Activated T-helper 1 cell treated with anti-CD3 and anti-CD28 coated beads, Interleukin-12 subunit alpha, Interleukin-12 subunit beta, Interleukin-2, Interleukin-4 antibody, amounts not matched to agents 30 ng/mL and 10 ng/mL and 1 ng/mL, durations not matched to agents 14 hours and 24 hours and 36 hours (primary cell): Measurements from ENCODE around the gene MEI4. TPM values are rescaled to one million over a fixed set of nuclear protein-coding genes. Genes with fewer than 3 reads are reported as not detected.
"Not testable (repeated sequence)": the region's sequence is repeated elsewhere in the genome, so short reads cannot be mapped to it uniquely, and the experiment has no call there.

ENCODE experiments used
- DNase-seq: peaks from one replicate; pipeline ENCODE4 v3.0.0; 2021; ENCODE audit warnings: low spot score
- H3K27ac Mint-ChIP-seq: one replicate; pipeline ENCODE4 v1.8.0; 2021; ENCODE audit warnings: mild to moderate bottlenecking, mixed read lengths
- H3K27me3 Mint-ChIP-seq: one replicate; pipeline ENCODE4 v1.8.0; 2022; ENCODE audit warnings: mild to moderate bottlenecking, moderate library complexity, mixed read lengths; ENCODE audit not compliant: insufficient read depth
- H3K36me3 Mint-ChIP-seq: one replicate; pipeline ENCODE4 v1.8.0; 2021; ENCODE audit warnings: low read depth, mixed read lengths
- H3K4me1 Mint-ChIP-seq: one replicate; pipeline ENCODE4 v1.8.0; 2021; ENCODE audit warnings: low read depth, mixed read lengths
- H3K4me3 Mint-ChIP-seq: one replicate; pipeline ENCODE4 v1.8.0; 2021; ENCODE audit warnings: mild to moderate bottlenecking, moderate library complexity, mixed read lengths
- H3K9me3 Mint-ChIP-seq: one replicate; pipeline ENCODE4 v1.8.0; 2021; ENCODE audit warnings: mixed read lengths
- intact Hi-C: fragments of 100-400 bp; cut with micrococcal nuclease; formaldehyde crosslinking; loops from one replicate; pipeline ENCODE4 v1.15.1; 2024
- total RNA-seq: library from RNA; stranded (reverse); gene quantifications from 2 replicates; pipeline ENCODE4 v1.2.3, GENCODE V29; 2022

The MEI4 gene
- total RNA-seq, 1 donor from 2014 or later = not detected

DNA sequence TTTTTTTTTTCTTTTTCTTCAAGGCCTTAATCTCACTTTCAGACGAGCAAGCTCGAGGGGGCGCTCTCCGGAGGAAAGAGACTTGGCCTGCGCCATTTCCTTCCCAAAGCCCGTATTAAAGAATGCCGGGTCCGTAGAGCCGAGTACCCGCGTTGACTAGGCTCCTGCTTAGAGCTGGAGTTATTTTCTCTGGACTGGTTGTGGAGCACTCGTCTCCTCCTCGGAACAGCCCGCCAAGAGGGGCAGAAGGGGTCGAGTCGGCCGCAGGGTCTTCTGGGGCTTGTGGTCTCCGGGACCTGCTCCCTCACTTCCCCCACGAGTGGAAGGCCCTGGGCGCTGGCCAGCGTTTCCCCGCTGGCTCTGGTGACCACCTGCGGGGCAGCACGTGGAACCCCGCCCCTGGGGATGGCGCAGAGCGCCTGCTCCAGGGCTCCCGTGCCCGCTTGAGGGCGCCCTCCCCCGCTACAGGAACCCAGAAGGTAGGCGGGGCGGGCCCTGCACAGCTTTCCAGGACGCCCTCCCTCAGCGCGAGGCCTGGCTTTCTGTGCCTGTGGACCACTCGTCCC, 2.7 kb upstream of the MEI4 start:
- no peak overlapping the region for H3K27ac Mint-ChIP-seq
- intact Hi-C loops = no loop called here
- no peaks in the 10 kb centered on the region for H3K36me3 Mint-ChIP-seq
- DNase-seq = no peak
- H3K4me1 Mint-ChIP-seq = no peaks in the 10 kb centered on the region
- H3K9me3 Mint-ChIP-seq = no peaks in the 10 kb centered on the region
- H3K4me3 Mint-ChIP-seq = peak overlapping the region; percentile 5
- H3K27me3 Mint-ChIP-seq = peaks cover 9% of the 10 kb centered on the region

DNA sequence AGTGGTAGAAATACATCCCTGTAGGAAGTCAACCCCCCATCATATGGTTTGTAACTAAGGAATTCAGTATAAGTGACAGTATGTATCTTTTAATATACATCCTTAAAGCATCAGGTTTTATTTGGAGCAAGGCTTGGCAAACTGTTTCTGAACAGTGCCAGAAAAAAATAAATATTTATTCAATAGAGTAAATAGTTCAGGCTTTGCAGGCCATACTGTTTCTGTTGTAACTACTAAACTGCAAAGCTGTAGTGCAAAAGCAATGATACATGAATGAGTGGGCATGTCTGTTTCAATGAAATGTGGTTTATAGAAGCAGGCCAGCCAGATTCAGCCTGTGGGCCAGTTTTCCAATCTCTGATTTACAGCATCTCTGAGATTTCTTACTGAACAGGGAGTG, 977 bp downstream of the MEI4 start:
- DNase-seq = no peak
- intact Hi-C loops = no loop called here
- no peaks in the 10 kb centered on the region for H3K9me3 Mint-ChIP-seq
- H3K4me1 Mint-ChIP-seq = no peaks in the 10 kb centered on the region
- no peaks in the 10 kb centered on the region for H3K36me3 Mint-ChIP-seq
- H3K27me3 Mint-ChIP-seq = peaks cover 9% of the 10 kb centered on the region
- no peak overlapping the region for H3K4me3 Mint-ChIP-seq
- H3K27ac Mint-ChIP-seq = no peak overlapping the region

DNA sequence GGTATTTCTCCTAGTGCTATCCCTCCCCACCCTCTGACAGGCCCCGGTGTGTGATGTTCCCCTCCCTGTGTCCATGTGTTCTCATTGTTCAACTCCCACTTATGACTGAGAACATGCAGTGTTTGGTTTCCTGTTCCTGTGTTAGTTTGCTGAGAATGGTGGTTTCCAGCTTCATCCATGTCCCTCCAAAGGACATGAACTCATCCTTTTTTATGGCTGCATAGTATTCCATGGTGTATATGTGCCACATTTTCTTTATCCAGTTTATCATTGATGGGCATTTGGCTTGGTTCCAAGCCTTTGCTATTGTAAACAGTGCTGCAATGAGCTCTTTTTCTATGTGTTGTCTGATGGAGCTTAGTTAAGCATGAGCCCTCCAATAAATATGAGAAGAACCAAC, 2.2 kb downstream of the MEI4 start:
- H3K36me3 Mint-ChIP-seq, intact Hi-C loops: not testable (repeated sequence)

DNA sequence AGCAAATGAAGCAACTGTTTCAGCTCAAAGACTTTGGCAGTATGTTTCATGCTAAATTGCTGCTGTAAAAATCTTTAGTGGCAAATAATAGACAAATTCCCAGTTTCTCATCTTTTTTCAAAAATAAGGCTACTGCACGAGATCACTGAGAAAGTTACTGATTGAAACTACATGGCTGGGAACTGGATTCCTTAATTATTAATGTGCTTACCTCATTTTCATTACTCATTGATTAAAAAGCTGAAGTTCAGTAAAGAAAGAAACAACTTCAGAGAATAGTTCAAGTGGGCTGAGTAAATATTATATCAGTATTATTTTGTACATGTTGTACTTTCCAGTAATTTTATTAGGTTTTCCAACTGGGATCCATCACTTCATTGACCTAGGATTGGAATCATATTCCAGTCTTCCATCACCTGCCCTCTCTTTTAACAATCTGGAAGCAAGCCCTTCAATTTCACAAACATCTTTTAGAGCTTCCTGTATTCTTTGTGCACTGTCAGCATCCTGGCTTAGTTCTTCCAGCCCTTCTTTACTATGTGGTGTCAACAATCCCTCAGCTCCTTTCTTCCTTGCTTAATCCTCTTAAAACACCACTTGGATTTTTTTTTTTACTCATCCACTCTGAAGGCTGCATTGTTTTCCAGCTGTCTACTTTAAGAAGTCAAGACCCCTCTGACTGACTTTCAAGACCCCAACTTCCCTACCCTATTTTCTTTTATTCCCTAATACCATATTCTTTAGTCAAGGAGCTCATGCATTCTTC, 4.3 kb downstream of the MEI4 start:
- H3K4me1 Mint-ChIP-seq = no peaks in the 10 kb centered on the region
- no peaks in the 10 kb centered on the region for H3K9me3 Mint-ChIP-seq
- no peaks in the 10 kb centered on the region for H3K36me3 Mint-ChIP-seq
- no peaks in the 10 kb centered on the region for H3K27me3 Mint-ChIP-seq
- no peak overlapping the region for H3K27ac Mint-ChIP-seq
- intact Hi-C loops = no loop called here
- DNase-seq = no peak
- H3K4me3 Mint-ChIP-seq = no peak overlapping the region

More for the DNA sequence above, 2.2 kb downstream of the MEI4 start:
- H3K27ac Mint-ChIP-seq, H3K4me3 Mint-ChIP-seq, H3K27me3 Mint-ChIP-seq, H3K9me3 Mint-ChIP-seq, H3K4me1 Mint-ChIP-seq, DNase-seq: not testable (repeated sequence)

DNA sequence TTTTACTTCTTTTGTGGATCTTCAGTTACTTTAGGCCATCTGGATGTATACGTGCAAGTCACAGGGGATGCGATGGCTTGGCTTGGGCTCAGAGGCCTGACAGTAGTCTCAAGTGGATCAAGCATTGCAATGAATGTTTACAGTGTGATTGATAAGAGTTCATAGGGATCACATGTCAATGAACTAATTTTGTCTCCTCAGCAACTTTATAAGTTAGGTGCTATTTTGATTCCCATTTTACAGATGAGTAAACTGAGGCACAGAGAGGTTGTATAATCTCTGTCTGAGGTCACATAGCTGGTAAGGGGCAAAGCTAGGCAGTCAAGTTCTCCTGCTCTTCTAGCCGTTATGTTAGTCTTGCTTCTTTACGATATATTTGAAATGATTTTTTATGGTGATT, 13.5 kb downstream of the MEI4 start:
- peaks cover 7% of the 10 kb centered on the region for H3K9me3 Mint-ChIP-seq
- intact Hi-C loops = no loop called here
- no peaks in the 10 kb centered on the region for H3K4me1 Mint-ChIP-seq
- no peak overlapping the region for H3K27ac Mint-ChIP-seq
- H3K27me3 Mint-ChIP-seq = no peaks in the 10 kb centered on the region
- no peak overlapping the region for H3K4me3 Mint-ChIP-seq
- no peaks in the 10 kb centered on the region for H3K36me3 Mint-ChIP-seq
- no peak for DNase-seq

DNA sequence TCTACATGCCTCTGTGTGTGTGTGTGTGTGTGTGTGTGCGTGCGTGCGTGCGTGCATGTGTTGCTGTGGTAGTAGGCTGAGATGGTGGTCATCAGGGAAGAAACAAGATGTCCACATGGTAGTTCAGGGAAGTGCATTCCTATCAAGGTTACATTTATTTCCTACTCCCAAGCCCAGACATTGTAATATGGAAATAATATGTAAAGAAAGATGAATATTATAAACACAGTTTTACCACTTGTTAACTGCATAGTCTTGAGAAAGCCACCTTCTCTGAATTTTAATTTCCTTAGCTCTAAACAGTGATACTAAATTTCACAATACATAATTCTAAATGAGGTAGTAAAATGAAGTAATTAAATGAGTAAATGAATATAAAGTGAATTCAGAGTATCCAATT, 14.0 kb downstream of the MEI4 start:
- intact Hi-C loops = no loop called here
- H3K4me3 Mint-ChIP-seq = no peak overlapping the region
- H3K27ac Mint-ChIP-seq = no peak overlapping the region
- H3K36me3 Mint-ChIP-seq = no peaks in the 10 kb centered on the region
- H3K4me1 Mint-ChIP-seq = no peaks in the 10 kb centered on the region
- H3K27me3 Mint-ChIP-seq = no peaks in the 10 kb centered on the region
- H3K9me3 Mint-ChIP-seq = peaks cover 7% of the 10 kb centered on the region
- no peak for DNase-seq

DNA sequence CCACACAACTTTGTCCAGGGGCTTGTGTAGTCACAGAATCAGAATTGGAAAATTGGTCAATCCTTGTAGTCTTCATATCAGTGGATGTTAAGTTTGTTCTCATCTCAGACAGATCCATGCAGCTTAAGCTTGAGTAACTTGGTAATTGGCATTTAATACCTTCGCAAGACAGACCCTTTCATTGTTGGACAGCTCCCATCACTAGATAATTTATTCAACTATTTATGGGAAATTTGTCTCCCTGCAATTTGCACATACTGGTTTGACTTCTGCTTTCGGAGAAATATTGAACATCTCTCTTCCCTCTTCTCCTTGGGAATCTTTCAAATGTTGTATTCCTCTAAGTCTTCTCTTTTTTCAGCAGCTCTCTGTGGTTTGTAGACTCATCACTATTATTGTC, 17.1 kb downstream of the MEI4 start:
- Mint-ChIP-seq H3K27ac (no peak overlapping the region), H3K4me3 (no peak overlapping the region), H3K27me3 (no peaks in the 10 kb centered on the region), H3K4me1 (no peaks in the 10 kb centered on the region), H3K9me3 (no peaks in the 10 kb centered on the region), H3K36me3 (no peaks in the 10 kb centered on the region)
- DNase-seq = no peak
- intact Hi-C loops = no loop called here

DNA sequence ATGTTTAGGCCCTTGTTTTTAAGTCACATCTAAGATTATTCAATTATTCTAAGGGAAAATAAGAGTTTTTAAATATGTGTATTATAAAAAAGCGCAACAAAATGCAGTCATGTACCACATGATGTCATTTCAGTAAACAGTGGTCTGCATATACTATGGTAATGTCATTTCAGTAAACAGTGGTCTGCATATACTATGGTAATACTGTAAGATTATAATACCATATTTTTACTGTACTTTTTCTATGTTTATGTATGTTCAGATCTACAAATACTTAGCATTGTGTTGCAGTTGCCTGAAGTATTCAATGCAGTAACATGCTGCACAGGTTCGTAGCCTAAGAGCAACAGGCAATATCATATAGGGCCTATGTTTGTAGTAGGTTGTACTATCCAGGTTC, 21.4 kb downstream of the MEI4 start:
- no peak for DNase-seq
- no peaks in the 10 kb centered on the region for H3K27me3 Mint-ChIP-seq

DNA sequence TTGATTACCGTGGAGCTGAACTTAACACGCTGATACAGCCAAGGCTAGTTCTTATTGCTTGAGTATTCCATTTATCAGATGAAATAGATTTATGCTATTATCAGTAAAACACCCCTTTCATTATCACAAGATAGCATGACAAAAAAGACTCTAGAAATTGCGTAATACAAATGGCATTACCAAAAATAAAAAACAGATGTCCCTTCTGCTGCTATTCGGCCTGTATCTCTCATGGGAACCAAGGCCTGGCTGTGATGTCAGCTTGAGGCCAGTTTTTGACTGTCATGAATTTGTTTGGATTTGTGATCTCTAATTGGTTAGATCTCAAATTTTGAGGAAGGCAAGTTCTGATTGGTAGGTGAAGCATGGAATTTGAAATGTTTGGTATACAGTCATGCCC, 25.2 kb downstream of the MEI4 start:
- H3K27ac Mint-ChIP-seq = no peak overlapping the region
- no peaks in the 10 kb centered on the region for H3K27me3 Mint-ChIP-seq
- no peak for DNase-seq
- H3K36me3 Mint-ChIP-seq = no peaks in the 10 kb centered on the region
- intact Hi-C loops = no loop called here
- H3K4me3 Mint-ChIP-seq = no peak overlapping the region
- no peaks in the 10 kb centered on the region for H3K9me3 Mint-ChIP-seq
- no peaks in the 10 kb centered on the region for H3K4me1 Mint-ChIP-seq

More for the DNA sequence above, 21.4 kb downstream of the MEI4 start:
- intact Hi-C loops = no loop called here
- Mint-ChIP-seq H3K36me3 (no peaks in the 10 kb centered on the region), H3K27ac (no peak overlapping the region), H3K9me3 (no peaks in the 10 kb centered on the region), H3K4me3 (no peak overlapping the region), H3K4me1 (no peaks in the 10 kb centered on the region)

DNA sequence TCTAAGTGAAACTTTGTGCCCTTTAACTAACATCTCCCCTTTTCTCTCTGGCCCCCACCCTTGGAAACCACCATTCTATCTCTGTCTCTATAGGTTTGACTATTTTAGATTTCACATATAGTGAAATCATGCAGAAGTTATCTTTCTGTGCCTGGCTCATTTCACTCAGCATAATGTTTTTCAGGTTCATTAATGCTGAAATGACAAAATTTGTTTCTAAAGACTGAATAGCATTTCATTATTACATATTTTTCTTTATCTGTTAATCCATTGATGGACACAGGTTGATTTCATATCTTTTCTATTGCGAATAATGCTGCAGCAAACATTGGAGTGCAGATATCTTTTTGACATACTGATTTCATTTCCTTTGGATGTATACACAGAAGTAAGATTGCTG, 30.7 kb downstream of the MEI4 start:
- Mint-ChIP-seq H3K27ac (no peak overlapping the region), H3K9me3 (no peaks in the 10 kb centered on the region), H3K4me3 (no peak overlapping the region), H3K27me3 (no peaks in the 10 kb centered on the region), H3K36me3 (no peaks in the 10 kb centered on the region), H3K4me1 (no peaks in the 10 kb centered on the region)
- DNase-seq = no peak
- intact Hi-C loops = no loop called here

DNA sequence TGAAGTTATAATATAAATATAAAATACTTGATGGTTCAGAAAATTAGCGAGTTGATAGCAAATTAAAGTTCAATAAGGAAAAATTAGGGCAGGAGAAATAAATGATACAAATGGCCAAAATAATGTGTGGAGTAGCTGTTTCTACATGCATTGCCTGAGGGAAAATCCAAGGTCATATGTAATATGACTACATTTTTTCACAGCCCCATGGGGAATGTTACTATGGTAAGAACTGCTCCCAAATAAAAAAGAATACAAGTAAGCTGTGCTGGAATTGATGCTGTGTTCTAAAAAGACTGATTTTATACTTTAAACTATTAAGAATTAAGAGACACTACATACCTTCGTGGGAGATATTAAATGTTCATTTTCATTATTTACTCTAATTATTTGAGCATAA, 34.1 kb downstream of the MEI4 start:
- intact Hi-C loops = no loop called here
- no peaks in the 10 kb centered on the region for H3K4me1 Mint-ChIP-seq
- H3K9me3 Mint-ChIP-seq = no peaks in the 10 kb centered on the region
- H3K36me3 Mint-ChIP-seq = no peaks in the 10 kb centered on the region
- no peaks in the 10 kb centered on the region for H3K27me3 Mint-ChIP-seq
- no peak overlapping the region for H3K4me3 Mint-ChIP-seq
- DNase-seq = no peak
- no peak overlapping the region for H3K27ac Mint-ChIP-seq

DNA sequence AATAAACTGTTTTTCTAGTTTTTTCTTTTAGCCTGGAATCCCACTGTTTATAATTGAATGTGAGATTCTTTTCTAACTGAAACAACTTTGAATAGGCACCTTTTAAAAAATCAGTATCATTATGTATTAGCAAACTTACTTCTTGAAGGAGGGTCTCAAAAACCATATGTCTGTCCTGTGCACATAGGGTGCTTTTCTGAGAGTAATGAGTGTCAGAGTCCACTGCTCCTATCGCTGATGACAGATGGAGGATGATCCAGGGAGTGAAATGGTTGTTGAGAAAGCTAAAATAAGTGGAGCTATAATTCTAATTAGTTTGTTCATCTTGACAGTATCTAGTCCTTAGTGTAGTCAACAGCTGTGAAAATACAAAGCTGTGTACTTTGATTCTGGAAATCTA, 35.8 kb downstream of the MEI4 start:
- intact Hi-C loops = no loop called here
- no peak for DNase-seq
- H3K36me3 Mint-ChIP-seq = no peaks in the 10 kb centered on the region
- H3K27me3 Mint-ChIP-seq = no peaks in the 10 kb centered on the region
- H3K4me3 Mint-ChIP-seq = no peak overlapping the region
- no peaks in the 10 kb centered on the region for H3K4me1 Mint-ChIP-seq
- H3K27ac Mint-ChIP-seq = no peak overlapping the region
- peaks cover 4% of the 10 kb centered on the region for H3K9me3 Mint-ChIP-seq

DNA sequence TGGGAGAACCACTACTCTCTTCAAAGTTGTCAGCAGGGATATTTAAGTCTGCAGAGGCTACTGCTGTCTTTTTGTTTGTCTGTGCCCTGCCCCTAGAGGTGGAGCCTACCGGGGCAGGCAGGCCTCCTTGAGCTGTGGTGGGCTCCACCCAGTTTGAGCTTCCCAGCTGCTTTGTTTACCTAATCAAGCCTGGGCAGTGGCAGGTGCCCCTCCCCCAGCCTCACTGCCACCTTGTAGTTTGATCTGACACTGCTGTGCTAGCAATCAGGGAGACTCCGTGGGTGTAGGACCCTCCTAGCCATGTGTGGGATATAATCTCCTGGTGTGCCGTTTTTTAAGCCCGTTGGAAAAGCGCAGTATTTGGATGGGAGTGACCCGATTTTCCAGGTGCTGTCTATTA, 47.3 kb downstream of the MEI4 start:
- H3K4me3 Mint-ChIP-seq, H3K9me3 Mint-ChIP-seq, H3K27ac Mint-ChIP-seq, H3K4me1 Mint-ChIP-seq, H3K27me3 Mint-ChIP-seq, DNase-seq, H3K36me3 Mint-ChIP-seq, intact Hi-C loops: not testable (repeated sequence)

DNA sequence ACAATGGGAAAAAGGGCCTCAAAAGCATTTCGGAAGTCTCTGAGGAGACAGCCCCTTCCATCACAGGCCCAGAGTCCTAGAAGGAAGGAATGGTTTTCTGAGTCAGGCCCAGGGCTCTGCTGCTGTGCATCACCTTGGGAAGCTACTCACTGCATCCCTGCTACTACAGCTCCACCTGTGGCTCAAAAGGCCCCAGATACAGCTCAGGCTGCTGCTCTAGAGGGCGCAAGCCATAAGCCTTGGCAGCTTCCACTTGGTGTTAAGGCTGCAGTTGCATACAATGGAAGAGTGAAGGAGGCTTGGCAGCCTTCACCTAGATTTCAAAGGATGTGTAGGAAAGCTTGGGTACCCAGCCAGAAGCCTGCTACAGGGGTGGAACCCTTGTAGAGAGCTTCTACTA, 54.8 kb downstream of the MEI4 start:
- H3K9me3 Mint-ChIP-seq = peaks cover 9% of the 10 kb centered on the region
- H3K4me1 Mint-ChIP-seq = no peaks in the 10 kb centered on the region
- H3K4me3 Mint-ChIP-seq = no peak overlapping the region
- H3K27me3 Mint-ChIP-seq = no peaks in the 10 kb centered on the region
- H3K36me3 Mint-ChIP-seq = no peaks in the 10 kb centered on the region
- DNase-seq = no peak
- intact Hi-C loops = no loop called here
- H3K27ac Mint-ChIP-seq = no peak overlapping the region
